Measurements from ENCODE around the gene EFCAB7.

- TF ChIP-seq CTCF (IDR thresholded peaks at IDR 0.05): no peak
- no peak for TF ChIP-seq POLR2A (IDR thresholded peaks at IDR 0.05)
Observed at GRCh38 chr1:63512584-63512983, 10.7 kb upstream of the EFCAB7 start.
